Stimulated activated CD4-positive, alpha-beta T cell treated with anti-CD3 and anti-CD28 coated beads, Interleukin-4, amount 100 ng/mL, for 24 hours (primary cell): ENCODE results near the gene ARRDC1.
"Not testable (repeated sequence)": the region's sequence is repeated elsewhere in the genome, so short reads cannot be mapped to it uniquely, and the experiment has no call there.

Experiments used
- DNase-seq: peaks from one replicate; pipeline ENCODE4 v3.0.0-alpha.2; 2020

Gene ARRDC1

DNA sequence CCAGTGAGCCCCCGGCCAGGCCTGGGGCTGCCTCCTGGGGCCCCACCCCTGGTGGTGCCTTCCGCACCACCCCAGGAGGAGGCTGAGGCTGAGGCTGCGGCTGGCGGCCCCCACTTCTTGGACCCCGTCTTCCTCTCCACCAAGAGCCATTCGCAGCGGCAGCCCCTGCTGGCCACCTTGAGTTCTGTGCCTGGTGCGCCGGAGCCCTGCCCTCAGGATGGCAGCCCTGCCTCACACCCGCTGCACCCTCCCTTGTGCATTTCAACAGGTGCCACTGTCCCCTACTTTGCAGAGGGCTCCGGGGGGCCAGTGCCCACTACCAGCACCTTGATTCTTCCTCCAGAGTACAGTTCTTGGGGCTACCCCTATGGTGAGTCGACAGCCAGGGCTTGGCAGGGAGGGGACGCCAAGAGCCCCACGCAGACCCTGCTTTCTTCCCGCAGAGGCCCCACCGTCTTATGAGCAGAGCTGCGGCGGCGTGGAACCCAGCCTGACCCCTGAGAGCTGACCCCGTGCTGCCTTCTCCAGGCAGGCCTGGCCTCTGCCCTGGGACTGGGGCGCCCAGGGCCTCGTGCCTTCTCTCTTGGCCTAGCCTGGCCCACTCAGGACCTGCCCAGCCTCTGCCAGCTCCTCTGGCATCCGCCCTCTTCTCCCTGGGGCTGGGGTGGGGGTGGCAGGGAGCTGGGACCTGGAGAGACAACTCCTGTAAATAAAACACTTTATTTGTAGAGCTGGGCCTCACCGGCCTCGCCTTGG, 9.3 kb downstream of the ARRDC1 start:
- DNase-seq, result no peak

DNA sequence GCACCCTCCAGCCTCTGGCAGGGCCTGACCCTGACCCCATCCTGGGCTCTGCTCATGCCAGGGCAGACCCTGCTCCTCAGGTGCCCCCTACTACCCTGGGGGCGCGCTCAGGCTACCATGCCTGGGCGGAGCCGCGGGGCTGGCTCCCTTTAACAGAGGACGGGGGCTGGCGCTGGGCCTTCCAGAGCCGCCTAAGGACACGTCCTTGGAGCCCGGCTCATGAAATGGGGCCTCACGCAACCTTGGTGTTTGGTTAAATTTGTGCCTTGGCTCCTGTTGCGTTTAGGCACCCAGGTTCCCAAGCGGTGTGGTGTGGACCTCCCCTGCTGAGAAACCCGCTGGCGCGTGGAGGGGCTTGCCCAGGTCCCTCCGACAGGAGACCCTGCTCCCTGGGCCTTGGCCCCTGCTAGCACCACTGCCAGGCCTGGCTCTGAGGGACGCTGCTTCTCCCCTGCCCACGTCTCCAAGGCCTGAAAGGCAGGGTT, 9.9 kb downstream of the ARRDC1 start:
- no peak for DNase-seq

GRCh38 chr9:137618105-137619067, 12.9 kb downstream of the ARRDC1 start, which contains the start of gene EHMT1:
EHMT1 (plus strand) TSS chr9:137619005; CDS start chr9:137619029, 24 bp downstream.
- DNase-seq, result peak; percentile 87

GRCh38 chr9:137619240-137620047, 14.0 kb downstream of the ARRDC1 start:
- DNase-seq, result peak; percentile 42

- DNase-seq, result no peak
These were observed 14.5 kb downstream of the ARRDC1 start for GRCh38 chr9:137620048-137620405.

DNA sequence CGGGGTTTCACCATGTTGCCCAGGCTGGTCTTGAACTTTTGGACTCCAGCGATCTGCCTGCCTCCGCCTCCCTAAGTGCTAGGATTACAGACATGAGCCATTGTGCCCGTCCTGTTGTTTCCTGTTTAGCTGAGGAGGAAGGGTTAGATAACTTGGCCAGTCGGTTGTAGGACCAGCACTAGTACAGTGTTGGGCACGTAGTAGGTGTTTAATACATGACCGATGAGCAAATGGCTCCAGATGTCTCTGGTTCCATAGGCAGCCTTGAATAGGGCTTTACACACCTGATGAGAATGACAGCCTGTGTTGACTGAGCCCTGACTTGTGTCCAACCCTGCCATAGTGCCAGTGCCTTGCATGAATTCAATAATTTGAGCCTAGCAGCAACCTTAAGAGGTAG, 15.1 kb downstream of the ARRDC1 start:
- no peak for DNase-seq

- DNase-seq, result peak; percentile 32
These were observed 15.8 kb downstream of the ARRDC1 start for GRCh38 chr9:137621131-137621757.

GRCh38 chr9:137622211-137622610, 16.7 kb downstream of the ARRDC1 start:
- DNase-seq, result not testable (repeated sequence)

GRCh38 chr9:137626464-137626863, 21.0 kb downstream of the ARRDC1 start:
- no peak for DNase-seq

DNA sequence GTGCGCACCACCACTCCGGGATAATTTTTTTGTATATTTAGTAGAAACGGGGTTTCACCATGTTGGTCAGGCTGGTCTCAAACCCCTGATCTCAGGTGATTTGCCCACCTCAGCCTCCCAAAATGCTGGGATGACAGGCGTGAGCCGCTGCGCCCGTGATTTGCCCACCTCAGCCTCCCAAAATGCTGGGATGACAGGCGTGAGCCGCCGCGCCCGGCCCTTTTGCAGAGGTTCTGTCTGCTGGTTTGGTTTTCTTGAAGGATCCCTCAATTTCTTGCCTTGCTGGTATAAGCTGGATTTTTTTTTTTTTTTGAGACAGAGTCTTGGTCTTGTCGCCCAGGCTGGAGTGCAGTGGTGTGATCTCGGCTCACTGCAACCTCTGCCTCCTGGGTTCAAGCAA, 21.9 kb downstream of the ARRDC1 start:
- not testable (repeated sequence) for DNase-seq

- DNase-seq, result no peak
These were observed 24.6 kb downstream of the ARRDC1 start for GRCh38 chr9:137630126-137630525.

DNA sequence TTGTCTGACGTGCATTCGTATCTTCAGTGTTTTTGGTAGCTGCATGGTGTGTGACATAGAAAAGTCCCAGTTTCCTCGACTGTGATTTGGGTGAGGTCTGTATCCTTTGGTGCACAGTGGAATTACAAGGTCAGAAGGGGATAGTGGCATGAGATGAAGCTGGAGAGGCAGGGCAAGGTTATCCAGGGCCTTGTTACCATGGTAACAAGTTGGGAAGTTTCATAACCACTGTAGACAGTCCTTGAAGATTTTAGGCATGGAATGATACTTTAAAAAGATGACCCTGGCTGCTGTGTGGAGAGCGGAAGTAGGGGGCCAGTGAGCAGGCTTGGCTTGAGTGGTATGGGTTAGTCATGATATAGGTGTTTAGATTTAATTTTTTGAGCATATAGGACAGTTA, 25.2 kb downstream of the ARRDC1 start:
- DNase-seq, result no peak

GRCh38 chr9:137631345-137632229, 26.1 kb downstream of the ARRDC1 start:
- no peak for DNase-seq

DNA sequence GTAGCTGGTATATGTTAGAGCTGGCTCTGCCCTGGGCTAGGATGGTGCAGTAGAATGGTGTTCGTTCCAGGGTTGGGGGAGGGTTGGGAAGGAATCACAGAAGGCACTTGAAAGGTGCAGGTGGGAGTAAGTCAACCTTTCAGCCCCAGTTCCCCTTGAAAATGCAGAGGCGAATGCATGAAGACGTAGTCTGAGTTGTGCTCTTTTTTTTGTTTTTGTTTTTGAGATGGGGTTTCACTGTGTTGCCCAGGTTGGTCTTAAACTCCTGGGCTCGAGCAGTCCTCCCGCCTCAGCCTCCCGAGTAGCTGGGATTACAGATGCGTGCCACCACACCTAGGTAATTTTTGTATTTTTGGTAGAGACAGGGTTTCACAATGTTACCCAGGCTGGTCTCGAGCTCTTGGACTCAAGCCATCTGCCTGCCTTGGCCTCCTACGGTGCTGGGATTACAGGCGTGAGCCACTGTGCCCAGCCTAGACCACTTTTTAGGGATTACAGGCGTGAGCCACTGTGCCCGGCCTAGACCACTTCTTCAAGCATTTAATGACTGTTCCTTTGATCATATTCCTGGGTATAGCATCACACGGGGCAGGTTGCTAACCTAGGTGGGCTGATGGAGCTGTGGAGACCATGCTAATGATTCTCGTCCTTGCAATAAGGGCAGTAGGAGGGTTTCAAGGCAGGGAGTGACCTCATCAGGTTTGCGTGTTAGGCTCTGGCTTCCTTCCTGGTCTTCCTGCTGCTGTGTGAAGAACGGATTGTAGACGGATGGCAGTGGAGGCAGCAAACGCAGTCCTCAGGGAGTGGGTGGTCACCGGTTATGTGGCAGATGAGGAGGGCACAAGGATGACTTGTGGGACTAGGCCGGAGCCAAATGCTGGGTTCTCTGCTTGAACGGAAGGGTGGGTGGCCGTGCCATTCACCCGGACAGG, 27.0 kb downstream of the ARRDC1 start:
- DNase-seq, result no peak

- no peak for DNase-seq
These were observed 28.5 kb downstream of the ARRDC1 start for GRCh38 chr9:137634016-137634415.

GRCh38 chr9:137638680-137639079, 33.2 kb downstream of the ARRDC1 start:
- DNase-seq, result no peak

DNA sequence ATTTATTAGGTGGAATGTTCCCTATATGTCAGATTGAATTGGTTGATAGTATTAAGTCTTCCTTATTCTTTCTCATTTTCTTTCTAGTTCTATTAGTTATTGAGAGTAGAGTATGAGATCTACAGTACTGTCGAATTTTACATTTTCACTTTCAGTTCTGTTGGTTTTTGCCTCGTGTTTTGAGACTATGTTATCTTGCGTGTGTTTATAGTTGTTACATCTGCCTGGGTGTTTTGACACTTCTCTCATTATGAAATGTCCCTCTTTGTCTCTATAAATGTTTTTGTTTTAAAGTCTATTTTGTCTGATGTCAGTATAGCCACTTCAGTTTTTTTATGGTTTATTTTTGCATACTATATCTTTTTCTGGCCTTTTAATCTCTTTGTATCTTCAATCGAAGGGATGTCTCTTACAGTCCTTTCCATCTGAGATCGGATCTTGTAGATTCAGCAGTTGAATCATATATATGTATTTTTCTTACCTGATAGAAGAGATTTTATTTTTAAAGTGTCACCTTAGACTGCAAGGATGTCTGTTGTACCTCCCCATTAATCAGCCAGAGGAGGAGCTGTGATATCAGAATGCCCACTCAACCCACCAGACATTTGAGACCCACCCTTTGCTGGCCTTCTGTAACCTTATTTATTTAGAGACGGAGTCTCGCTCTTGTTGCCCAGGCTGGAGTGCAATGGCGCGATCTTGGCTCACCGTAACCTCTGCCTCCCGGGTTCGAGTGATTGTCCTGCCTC, 34.0 kb downstream of the ARRDC1 start:
- DNase-seq, result no peak

DNA sequence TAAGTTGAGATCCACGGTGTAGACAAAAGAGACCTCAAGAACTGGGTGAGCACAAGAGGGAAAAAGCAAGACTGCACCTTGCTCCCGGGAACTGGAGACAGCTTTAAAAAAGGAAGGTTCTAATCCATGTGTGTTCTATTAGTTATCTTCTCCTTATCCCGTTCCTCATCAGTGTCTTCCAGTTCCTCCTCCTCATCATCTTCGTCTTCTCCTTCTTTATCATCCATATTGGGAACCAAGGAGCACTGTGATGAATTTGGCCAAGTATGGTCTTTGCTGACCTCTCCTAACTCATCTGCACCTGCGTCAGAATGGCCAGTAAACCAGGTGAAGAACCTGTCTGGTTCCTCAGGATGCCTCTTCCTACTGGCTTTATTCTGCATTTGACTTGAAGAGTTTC, 35.4 kb downstream of the ARRDC1 start:
- DNase-seq, result no peak

- DNase-seq, result no peak
These were observed 36.7 kb downstream of the ARRDC1 start for GRCh38 chr9:137642118-137642601.
